ENCODE data around the gene ASXL3. TPM values are rescaled to one million over a fixed set of nuclear protein-coding genes. Genes with fewer than 3 reads are reported as not detected.

The ASXL3 gene
- total RNA-seq, 2 donors from 2014 or later, result 1.3 to 4.4 TPM

GRCh38 chr18:33641141-33641540, 63.1 kb downstream of the ASXL3 start:
- ATAC-seq, result no peak
- DNase-seq, result no peak
- intact Hi-C loops (cut with DNase I, micrococcal nuclease), result no loop called here

GRCh38 chr18:33644494-33644893, 66.5 kb downstream of the ASXL3 start:
- no peak for ATAC-seq
- intact Hi-C loops (cut with DNase I, micrococcal nuclease), result no loop called here
- no peak for DNase-seq

GRCh38 chr18:33647365-33647764, 69.3 kb downstream of the ASXL3 start:
- DNase-seq (no peak), ATAC-seq (no peak)
- intact Hi-C loops (cut with DNase I, micrococcal nuclease), result no loop called here

- ATAC-seq (no peak), DNase-seq (no peak)
- intact Hi-C loops (cut with DNase I, micrococcal nuclease), result no loop called here
Measured at GRCh38 chr18:33652635-33653034, 74.6 kb downstream of the ASXL3 start.

GRCh38 chr18:33653231-33653630, 75.2 kb downstream of the ASXL3 start:
- no peak for ATAC-seq
- no peak for DNase-seq
- intact Hi-C loops (cut with DNase I, micrococcal nuclease), result no loop called here

- no peak for ATAC-seq
- intact Hi-C loops (cut with DNase I, micrococcal nuclease), result no loop called here
- DNase-seq, result no peak
Measured at GRCh38 chr18:33656889-33657448, 79.0 kb downstream of the ASXL3 start.

GRCh38 chr18:33660696-33661310, 82.8 kb downstream of the ASXL3 start:
- ATAC-seq, result no peak

GRCh38 chr18:33664241-33664874, 86.3 kb downstream of the ASXL3 start:
- intact Hi-C loops (cut with DNase I, micrococcal nuclease), result no loop called here
- ATAC-seq (no peak), DNase-seq (no peak)

More at GRCh38 chr18:33660696-33661310, 82.8 kb downstream of the ASXL3 start:
- no peak for DNase-seq
- intact Hi-C loops (cut with DNase I, micrococcal nuclease), result no loop called here

GRCh38 chr18:33665187-33665586, 87.2 kb downstream of the ASXL3 start:
- DNase-seq (no peak), ATAC-seq (no peak)
- intact Hi-C loops (cut with DNase I, micrococcal nuclease), result no loop called here

GRCh38 chr18:33665641-33666040, 87.6 kb downstream of the ASXL3 start:
- intact Hi-C loops (cut with DNase I, micrococcal nuclease), result no loop called here
- DNase-seq (no peak), ATAC-seq (no peak)

GRCh38 chr18:33666915-33667314, 88.9 kb downstream of the ASXL3 start:
- DNase-seq (no peak), ATAC-seq (no peak)
- intact Hi-C loops (cut with DNase I, micrococcal nuclease), result no loop called here

GRCh38 chr18:33669589-33669988, 91.6 kb downstream of the ASXL3 start:
- no peak for ATAC-seq
- no peak for DNase-seq
- intact Hi-C loops (cut with DNase I, micrococcal nuclease), result no loop called here

- DNase-seq, result no peak
- ATAC-seq, result no peak
- intact Hi-C loops (cut with DNase I, micrococcal nuclease), result no loop called here
Measured at GRCh38 chr18:33670029-33670428, 92.0 kb downstream of the ASXL3 start.

GRCh38 chr18:33673689-33674088, 95.7 kb downstream of the ASXL3 start:
- intact Hi-C loops (cut with DNase I, micrococcal nuclease), result no loop called here
- ATAC-seq (no peak), DNase-seq (no peak)

- no peak for ATAC-seq
- intact Hi-C loops (cut with DNase I, micrococcal nuclease), result no loop called here
- DNase-seq, result no peak
Measured at GRCh38 chr18:33676593-33676992, 98.6 kb downstream of the ASXL3 start.

GRCh38 chr18:33677891-33678290, 99.9 kb downstream of the ASXL3 start:
- intact Hi-C loops (cut with DNase I, micrococcal nuclease), result no loop called here
- DNase-seq (no peak), ATAC-seq (no peak)

- ATAC-seq (no peak), DNase-seq (no peak)
- intact Hi-C loops (cut with DNase I, micrococcal nuclease), result no loop called here
Measured at GRCh38 chr18:33682436-33682835, 104.4 kb downstream of the ASXL3 start.

- no peak for ATAC-seq
- intact Hi-C loops (cut with DNase I, micrococcal nuclease), result no loop called here
- no peak for DNase-seq
Measured at GRCh38 chr18:33694593-33694992, 116.6 kb downstream of the ASXL3 start.

GRCh38 chr18:33696332-33697162, 118.5 kb downstream of the ASXL3 start:
- no peak for ATAC-seq
- intact Hi-C loops (cut with DNase I, micrococcal nuclease), result no loop called here
- DNase-seq, result no peak

GRCh38 chr18:33697498-33697897, 119.5 kb downstream of the ASXL3 start:
- no peak for DNase-seq
- intact Hi-C loops (cut with DNase I, micrococcal nuclease), result no loop called here
- no peak for ATAC-seq
